Calu3 (cell line): Measurements from ENCODE around the gene CHAC1. TPM values are rescaled to one million over a fixed set of nuclear protein-coding genes. Genes with fewer than 3 reads are reported as not detected.

ENCODE experiments used
- BruUV-seq: library from RNA; stranded (reverse); fragments of 400-500 nt; replicated peaks from 2 replicates; lab custom pipeline; 2021; lab: Mats Ljungman, UMichigan
- CTCF ChIA-PET: fragments of 300-600 bp; sonication (Branson Sonifier 250); formaldehyde crosslinking; loops from one replicate; lab custom pipeline; 2022; ENCODE audit warnings: antibody characterized with exemption; lab: Charles Lee
- DNase-seq: peaks from one replicate; pipeline ENCODE4 v3.0.0; 2022
- H3K27ac Mint-ChIP-seq: one replicate; pipeline ENCODE4 v1.8.0; 2022; ENCODE audit warnings: mixed read lengths; ENCODE audit not compliant: unreplicated experiment
- H3K27me3 Mint-ChIP-seq: one replicate; pipeline ENCODE4 v1.8.0; 2022; ENCODE audit warnings: mixed read lengths; ENCODE audit not compliant: unreplicated experiment
- H3K36me3 Mint-ChIP-seq: one replicate; pipeline ENCODE4 v1.8.0; 2022; ENCODE audit warnings: mild to moderate bottlenecking, moderate library complexity, mixed read lengths; ENCODE audit not compliant: insufficient read depth, unreplicated experiment
- H3K4me1 Mint-ChIP-seq: one replicate; pipeline ENCODE4 v1.8.0; 2022; ENCODE audit warnings: mild to moderate bottlenecking, low read depth, mixed read lengths; ENCODE audit not compliant: unreplicated experiment
- H3K4me3 Mint-ChIP-seq: one replicate; pipeline ENCODE4 v1.8.0; 2022; ENCODE audit warnings: mild to moderate bottlenecking, low read depth, moderate library complexity, mixed read lengths; ENCODE audit not compliant: unreplicated experiment
- H3K9me3 Mint-ChIP-seq: one replicate; pipeline ENCODE4 v1.8.0; 2022; ENCODE audit warnings: low read depth, mixed read lengths; ENCODE audit not compliant: unreplicated experiment
- intact Hi-C: fragments of 100-400 bp; cut with micrococcal nuclease; formaldehyde crosslinking; loops from one replicate; pipeline ENCODE4 v1.10.0; 2022; ENCODE audit not compliant: unreplicated experiment
- total RNA-seq: library from RNA; stranded (reverse); gene quantifications from 2 replicates; pipeline ENCODE4 v1.2.3, GENCODE V29; 2022
- TF ChIP-seq, protein P1 (sequence below): fragments of 200-600 bp; IDR thresholded peaks from one replicate; pipeline ENCODE4 v1.8.0; 2022; ENCODE audit warnings: antibody characterized with exemption; ENCODE audit not compliant: unreplicated experiment

Gene CHAC1
- total RNA-seq, 1 experiment from 2014 or later: 5.2 TPM

GRCh38 chr15:40915116-40915661, 38.1 kb upstream of the CHAC1 start:
- CTCF ChIA-PET: interaction anchor here (0.7 kb wide), 1 partner anchor 9 kb away, joined by 3 read pairs; no protein-coding TSS in a partner anchor
- no peaks in the 10 kb centered on the region for H3K27me3 Mint-ChIP-seq
- no peaks in the 10 kb centered on the region for H3K4me1 Mint-ChIP-seq
- peaks cover 3% of the 10 kb centered on the region for H3K36me3 Mint-ChIP-seq
- no peak overlapping the region for H3K27ac Mint-ChIP-seq
- no peaks in the 10 kb centered on the region for H3K9me3 Mint-ChIP-seq
- no TSS peak for BruUV-seq
- DNase-seq: no peak
- TF ChIP-seq, protein P1, sequence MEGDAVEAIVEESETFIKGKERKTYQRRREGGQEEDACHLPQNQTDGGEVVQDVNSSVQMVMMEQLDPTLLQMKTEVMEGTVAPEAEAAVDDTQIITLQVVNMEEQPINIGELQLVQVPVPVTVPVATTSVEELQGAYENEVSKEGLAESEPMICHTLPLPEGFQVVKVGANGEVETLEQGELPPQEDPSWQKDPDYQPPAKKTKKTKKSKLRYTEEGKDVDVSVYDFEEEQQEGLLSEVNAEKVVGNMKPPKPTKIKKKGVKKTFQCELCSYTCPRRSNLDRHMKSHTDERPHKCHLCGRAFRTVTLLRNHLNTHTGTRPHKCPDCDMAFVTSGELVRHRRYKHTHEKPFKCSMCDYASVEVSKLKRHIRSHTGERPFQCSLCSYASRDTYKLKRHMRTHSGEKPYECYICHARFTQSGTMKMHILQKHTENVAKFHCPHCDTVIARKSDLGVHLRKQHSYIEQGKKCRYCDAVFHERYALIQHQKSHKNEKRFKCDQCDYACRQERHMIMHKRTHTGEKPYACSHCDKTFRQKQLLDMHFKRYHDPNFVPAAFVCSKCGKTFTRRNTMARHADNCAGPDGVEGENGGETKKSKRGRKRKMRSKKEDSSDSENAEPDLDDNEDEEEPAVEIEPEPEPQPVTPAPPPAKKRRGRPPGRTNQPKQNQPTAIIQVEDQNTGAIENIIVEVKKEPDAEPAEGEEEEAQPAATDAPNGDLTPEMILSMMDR: no peak
- intact Hi-C loops: no loop called here
- no peak overlapping the region for H3K4me3 Mint-ChIP-seq

GRCh38 chr15:40915679-40916078, 37.6 kb upstream of the CHAC1 start:
- no TSS peak for BruUV-seq
- Mint-ChIP-seq H3K27me3 (no peaks in the 10 kb centered on the region), H3K36me3 (no peaks in the 10 kb centered on the region), H3K4me3 (no peak overlapping the region), H3K4me1 (no peaks in the 10 kb centered on the region), H3K27ac (no peak overlapping the region), H3K9me3 (no peaks in the 10 kb centered on the region)
- CTCF ChIA-PET: no interaction called here
- TF ChIP-seq, protein P1: no peak
- DNase-seq: no peak
- intact Hi-C loops: no loop called here

DNA sequence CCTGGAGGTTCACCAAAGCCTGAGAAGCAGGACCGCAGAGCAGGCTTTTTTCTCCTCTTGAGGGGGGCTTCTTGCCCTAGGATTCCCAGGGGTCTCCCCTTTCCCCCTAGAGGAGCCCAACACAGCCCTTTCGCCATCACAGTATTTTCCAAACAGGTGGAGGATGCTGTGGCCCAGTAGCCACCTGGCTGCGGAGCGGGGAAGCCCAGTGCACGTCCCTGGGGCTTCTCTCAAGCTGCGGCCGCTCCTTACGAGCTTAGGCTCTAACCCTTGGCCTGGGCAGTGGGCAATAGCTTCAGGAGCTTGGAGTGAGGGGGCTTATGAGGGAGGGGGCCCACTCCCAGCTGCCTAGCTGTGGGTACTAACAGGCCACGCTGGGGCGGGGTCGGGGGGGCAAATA, 35.7 kb upstream of the CHAC1 start:
- no peak for DNase-seq
- no TSS peak for BruUV-seq
- H3K27ac Mint-ChIP-seq: no peak overlapping the region
- no peaks in the 10 kb centered on the region for H3K4me1 Mint-ChIP-seq
- TF ChIP-seq, protein P1: no peak
- intact Hi-C loops: no loop called here
- H3K36me3 Mint-ChIP-seq: no peaks in the 10 kb centered on the region
- CTCF ChIA-PET: interaction anchor here (0.5 to 0.6 kb wide), 2 partner anchors 211 to 512 kb away, joined by 3 to 4 read pairs; no protein-coding TSS in a partner anchor
- no peaks in the 10 kb centered on the region for H3K27me3 Mint-ChIP-seq
- no peaks in the 10 kb centered on the region for H3K9me3 Mint-ChIP-seq
- H3K4me3 Mint-ChIP-seq: no peak overlapping the region

- no peaks in the 10 kb centered on the region for H3K9me3 Mint-ChIP-seq
- BruUV-seq: no TSS peak
- no peaks in the 10 kb centered on the region for H3K36me3 Mint-ChIP-seq
- no peaks in the 10 kb centered on the region for H3K4me1 Mint-ChIP-seq
- H3K27me3 Mint-ChIP-seq: no peaks in the 10 kb centered on the region
- intact Hi-C loops: no loop called here
- TF ChIP-seq, protein P1: no peak
- no peak overlapping the region for H3K27ac Mint-ChIP-seq
- no peak for DNase-seq
- CTCF ChIA-PET: interaction anchor here (0.6 kb wide), 1 partner anchor 212 kb away, joined by 4 read pairs; no protein-coding TSS in a partner anchor
- no peak overlapping the region for H3K4me3 Mint-ChIP-seq
These were observed 35.0 kb upstream of the CHAC1 start for GRCh38 chr15:40918146-40918798.
